ENCODE data around the gene HEATR3.

GRCh38 chr16:50086176-50086575 lies 20.4 kb downstream of the HEATR3 start:
- TF ChIP-seq CTCF (IDR thresholded peaks at IDR 0.05): no peak
- no peak for TF ChIP-seq POLR2A (IDR thresholded peaks at IDR 0.05)

Measured in adrenal gland (tissue), 5 donors.